Ishikawa (cell line): ENCODE data around the gene GALK1.

Experiments used
- CEBPB ChIP-seq: IDR thresholded peaks from 2 replicates; pipeline ENCODE4 v1.6.1; 2012
- EP300 ChIP-seq: IDR thresholded peaks from 2 replicates; pipeline ENCODE4 v1.6.1; 2012; ENCODE audit warnings: borderline replicate concordance
- NFIC ChIP-seq: IDR thresholded peaks from 2 replicates; pipeline ENCODE4 v1.6.1; 2012
- TAF1 ChIP-seq: IDR thresholded peaks from 2 replicates; pipeline ENCODE4 v1.6.1; 2012; ENCODE audit warnings: low read depth, mild to moderate bottlenecking
- TCF12 ChIP-seq: IDR thresholded peaks from 2 replicates; pipeline ENCODE4 v1.6.1; 2012; ENCODE audit warnings: low read depth
- YY1 ChIP-seq: IDR thresholded peaks from 2 replicates; pipeline ENCODE4 v1.6.1; 2012; ENCODE audit warnings: low read depth
- TF ChIP-seq, protein P1 (sequence below): IDR thresholded peaks from 2 replicates; pipeline ENCODE4 v1.6.1; 2012
- TF ChIP-seq, protein P2 (sequence below): IDR thresholded peaks from 2 replicates; pipeline ENCODE4 v1.6.1; 2012

DNA sequence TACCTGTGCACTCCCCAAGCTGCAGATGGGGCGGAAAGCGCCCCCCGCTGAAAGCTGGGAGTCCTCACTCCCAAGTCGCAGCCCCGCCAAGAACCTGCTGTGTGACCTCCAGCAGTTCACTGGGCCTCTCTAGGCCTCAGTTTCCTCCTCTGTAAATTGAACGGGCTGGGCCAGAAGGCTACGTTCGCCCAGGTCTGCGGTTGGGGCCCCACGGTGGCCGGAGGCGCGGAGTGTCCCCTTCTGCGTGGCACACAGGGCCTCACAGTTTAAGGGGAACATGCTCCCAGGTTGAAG lies 628 bp downstream of the GALK1 start:
- no peak for TF ChIP-seq TAF1
- TF ChIP-seq, protein P1, sequence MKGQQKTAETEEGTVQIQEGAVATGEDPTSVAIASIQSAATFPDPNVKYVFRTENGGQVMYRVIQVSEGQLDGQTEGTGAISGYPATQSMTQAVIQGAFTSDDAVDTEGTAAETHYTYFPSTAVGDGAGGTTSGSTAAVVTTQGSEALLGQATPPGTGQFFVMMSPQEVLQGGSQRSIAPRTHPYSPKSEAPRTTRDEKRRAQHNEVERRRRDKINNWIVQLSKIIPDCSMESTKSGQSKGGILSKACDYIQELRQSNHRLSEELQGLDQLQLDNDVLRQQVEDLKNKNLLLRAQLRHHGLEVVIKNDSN = no peak
- TF ChIP-seq EP300 = no peak
- TF ChIP-seq TCF12 = no peak; the same call in 1 of the 2 replicates
- no peak for TF ChIP-seq YY1
- no peak for TF ChIP-seq CEBPB
- TF ChIP-seq NFIC = peak; percentile 31
- TF ChIP-seq, protein P2, sequence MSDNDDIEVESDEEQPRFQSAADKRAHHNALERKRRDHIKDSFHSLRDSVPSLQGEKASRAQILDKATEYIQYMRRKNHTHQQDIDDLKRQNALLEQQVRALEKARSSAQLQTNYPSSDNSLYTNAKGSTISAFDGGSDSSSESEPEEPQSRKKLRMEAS = no peak
